IMR-90 (cell line): ENCODE results near the gene COX6B1. TPM values are rescaled to one million over a fixed set of nuclear protein-coding genes. Genes with fewer than 3 reads are reported as not detected.

Source experiments
- ATAC-seq: fragments of 200-7000 bp; cut with Tn5 transposase; 2 replicates; pipeline ENCODE4 v1.9.1; 2020; ENCODE audit warnings: low read depth, mild to moderate bottlenecking, moderate library complexity
- BruUV-seq: library from RNA; stranded (reverse); fragments of 400-500 nt; replicated peaks from 2 replicates; lab custom pipeline; 2021; lab: Mats Ljungman, UMichigan
- CTCF ChIA-PET: fragments of 300-600 bp; formaldehyde crosslinking; extraction: SDS; loops from one replicate; lab custom pipeline; 2021; ENCODE audit warnings: antibody characterized with exemption; lab: Yijun Ruan, JAX
- POLR2A ChIA-PET: fragments of 300-600 bp; sonication (Branson Sonifier 250); formaldehyde crosslinking; loops from one replicate; lab custom pipeline; 2022; ENCODE audit warnings: antibody characterized with exemption; ENCODE audit not compliant: unreplicated experiment; lab: Charles Lee
- DNase-seq: peaks from one replicate; pipeline ENCODE4 v3.0.0; 2013
- H2AFZ ChIP-seq: replicated peaks from 2 replicates; pipeline ENCODE3; 2013; ENCODE audit warnings: low read length, mild to moderate bottlenecking; ENCODE audit not compliant: poor library complexity
- H2AK5ac ChIP-seq: 2 replicates; pipeline ENCODE4 v1.6.1; 2013; ENCODE audit warnings: low read depth, low read length, inconsistent platforms
- H2AK9ac ChIP-seq: replicated peaks from 2 replicates; pipeline ENCODE3; 2013; ENCODE audit warnings: mild to moderate bottlenecking, low read depth, low read length, moderate library complexity; ENCODE audit not compliant: poor library complexity
- H2BK120ac ChIP-seq: 2 replicates; pipeline ENCODE4 v1.6.1; 2013; ENCODE audit warnings: low read depth, low read length, inconsistent platforms
- H2BK15ac ChIP-seq: 3 replicates; pipeline ENCODE4 v1.6.1; 2013; ENCODE audit warnings: low read depth, low read length, inconsistent platforms
- H2BK20ac ChIP-seq: 2 replicates; pipeline ENCODE4 v1.6.1; 2013; ENCODE audit warnings: low read depth, mild to moderate bottlenecking, inconsistent platforms, low read length, moderate library complexity
- H2BK5ac ChIP-seq: 2 replicates; pipeline ENCODE4 v1.6.1; 2013; ENCODE audit warnings: mild to moderate bottlenecking, low read depth, low read length, inconsistent platforms; ENCODE audit not compliant: poor library complexity, severe bottlenecking
- H3K14ac ChIP-seq: replicated peaks from 2 replicates; pipeline ENCODE4 v1.6.1; 2013; ENCODE audit warnings: low read depth, low read length, inconsistent platforms
- H3K18ac ChIP-seq: 2 replicates; pipeline ENCODE4 v1.6.1; 2013; ENCODE audit warnings: low read depth, low read length, control low read depth
- H3K23ac ChIP-seq: 2 replicates; pipeline ENCODE4 v1.6.1; 2013; ENCODE audit warnings: low read depth, low read length, inconsistent platforms
- H3K27ac ChIP-seq: 2 replicates; pipeline ENCODE4 v1.5.1; 2013; ENCODE audit warnings: mild to moderate bottlenecking, control low read depth, low read length; ENCODE audit not compliant: insufficient read depth
- H3K27me3 ChIP-seq: 2 replicates; pipeline ENCODE4 v1.6.1; 2013; ENCODE audit warnings: low read length; ENCODE audit not compliant: control insufficient read depth, insufficient read depth
- H3K36me3 ChIP-seq: 2 replicates; pipeline ENCODE4 v1.6.1; 2013; ENCODE audit warnings: low read length, mixed read lengths; ENCODE audit not compliant: control insufficient read depth, insufficient read depth
- H3K4ac ChIP-seq: 2 replicates; pipeline ENCODE4 v1.6.1; 2013; ENCODE audit warnings: low read depth, low read length, inconsistent platforms
- H3K4me1 ChIP-seq: 2 replicates; pipeline ENCODE4 v1.6.1; 2013; ENCODE audit warnings: low read length, mixed read lengths; ENCODE audit not compliant: control insufficient read depth, insufficient read depth
- H3K4me2 ChIP-seq: 2 replicates; pipeline ENCODE4 v1.6.1; 2013; ENCODE audit warnings: low read depth, mild to moderate bottlenecking, control low read depth, low read length, moderate library complexity
- H3K4me3 ChIP-seq: 2 replicates; pipeline ENCODE4 v1.5.1; 2013; ENCODE audit warnings: low read depth, mild to moderate bottlenecking, control low read depth, low read length, moderate library complexity; ENCODE audit not compliant: insufficient read depth
- H3K56ac ChIP-seq: 2 replicates; pipeline ENCODE4 v1.6.1; 2013; ENCODE audit warnings: low read length, inconsistent platforms; ENCODE audit not compliant: insufficient read depth; ENCODE audit errors: extremely low read depth
- H3K79me1 ChIP-seq, 2 experiments: 2 replicates each; pipeline ENCODE4 v1.6.1; 2013; ENCODE audit warnings: low read length in 2 of 2, inconsistent platforms in 1 of 2, low read depth in 1 of 2
- H3K9ac ChIP-seq: 2 replicates; pipeline ENCODE4 v1.6.1; 2013; ENCODE audit warnings: low read depth, low read length, control low read depth
- H3K9me1 ChIP-seq: 2 replicates; pipeline ENCODE4 v1.6.1; 2013; ENCODE audit warnings: low read length, inconsistent platforms; ENCODE audit not compliant: insufficient read depth
- H3K9me3 ChIP-seq: 2 replicates; pipeline ENCODE4 v1.6.1; 2013; ENCODE audit warnings: low read length; ENCODE audit not compliant: control insufficient read depth, insufficient read depth
- H4K20me1 ChIP-seq: 2 replicates; pipeline ENCODE4 v1.6.1; 2013; ENCODE audit warnings: low read length, inconsistent platforms; ENCODE audit not compliant: insufficient read depth
- H4K5ac ChIP-seq: 2 replicates; pipeline ENCODE4 v1.6.1; 2013; ENCODE audit warnings: mild to moderate bottlenecking, low read depth, low read length, control low read depth
- H4K8ac ChIP-seq, 2 experiments: 2 replicates each; pipeline ENCODE4 v1.6.1; 2013; ENCODE audit warnings: low read depth in 2 of 2, low read length in 2 of 2, control low read depth in 1 of 2, inconsistent platforms in 1 of 2
- H4K91ac ChIP-seq: 2 replicates; pipeline ENCODE4 v1.6.1; 2013; ENCODE audit warnings: low read depth, low read length, inconsistent platforms; ENCODE audit not compliant: insufficient read depth
- BHLHE40 ChIP-seq: fragments of 150-350 bp; IDR thresholded peaks from 2 replicates; pipeline ENCODE4 v1.6.1; 2016; ENCODE audit warnings: mild to moderate bottlenecking, low read depth, low read length
- CEBPB ChIP-seq: IDR thresholded peaks from 2 replicates; pipeline ENCODE4 v1.6.1; 2012; ENCODE audit warnings: low read depth, low read length, improper control_type of control experiment
- CHD1 ChIP-seq: IDR thresholded peaks from 2 replicates; pipeline ENCODE4 v1.6.1; 2012; ENCODE audit warnings: low read depth, low read length, improper control_type of control experiment
- NFE2L2 ChIP-seq: fragments of 150-350 bp; IDR thresholded peaks from 2 replicates; pipeline ENCODE4 v1.6.1; 2016; ENCODE audit warnings: low read depth, mild to moderate bottlenecking, low read length
- POLR2A ChIP-seq: IDR thresholded peaks from 2 replicates; pipeline ENCODE4 v1.6.1; 2012; ENCODE audit warnings: mild to moderate bottlenecking, low read depth, low read length
- WGBS, 2 experiments: methylation state at CpG; one replicate each; pipeline versions ENCODE4 v1.1.5 to v1.1.7; 2013; ENCODE audit warnings: missing lambda C conversion rate in 2 of 2; ENCODE audit not compliant: insufficient read length in 1 of 2; ENCODE audit errors: extremely low coverage in 2 of 2; 5-methylcytosine and 5-hydroxymethylcytosine counted together
- dilution Hi-C: fragments of 300-500 bp; cut with HindIII; formaldehyde crosslinking; loops from one replicate; pipeline ENCODE4 v1.14.3; 2018; ENCODE audit warnings: low sequenced_read_pairs; ENCODE audit not compliant: unreplicated experiment
- in situ Hi-C: fragments of 300-500 bp; cut with MboI; formaldehyde crosslinking; loops from 3 replicates; pipeline ENCODE4 v1.14.3; 2019; ENCODE audit warnings: low sequenced_read_pairs, inconsistent platforms, mixed read lengths
- intact Hi-C: fragments of 100-400 bp; cut with micrococcal nuclease; formaldehyde crosslinking; loops from 2 replicates; pipeline ENCODE4 v1.10.0; 2022
- polyA plus RNA-seq, 3 experiments: library from polyadenylated mRNA; depleted of rRNA; stranded (reverse); fragments of >200 nt; gene quantifications; 2 replicates each; pipeline ENCODE4 v1.2.3, GENCODE V29; 2012; ENCODE audit warnings: low replicate concordance in 1 of 3
- total RNA-seq: library from RNA; depleted of rRNA; stranded (reverse); fragments of >200 nt; gene quantifications from 2 replicates; pipeline ENCODE4 v1.2.3, GENCODE V29; 2012
- TF ChIP-seq, protein P1 (sequence below): fragments of 150-350 bp; IDR thresholded peaks from 2 replicates; pipeline ENCODE4 v1.6.1; 2017; ENCODE audit warnings: mild to moderate bottlenecking, antibody characterized with exemption, low read length, low read depth
- TF ChIP-seq, protein P2 (sequence below): conservative IDR thresholded peaks from 2 replicates; pipeline ENCODE4 v1.5.1; 2012; ENCODE audit warnings: mild to moderate bottlenecking, low read depth, low read length, improper control_type of control experiment

Gene COX6B1
- total and polyA plus RNA-seq, 2 of the 4 experiments (the other 2 are of a cell fraction), result 914 to 983 TPM

DNA sequence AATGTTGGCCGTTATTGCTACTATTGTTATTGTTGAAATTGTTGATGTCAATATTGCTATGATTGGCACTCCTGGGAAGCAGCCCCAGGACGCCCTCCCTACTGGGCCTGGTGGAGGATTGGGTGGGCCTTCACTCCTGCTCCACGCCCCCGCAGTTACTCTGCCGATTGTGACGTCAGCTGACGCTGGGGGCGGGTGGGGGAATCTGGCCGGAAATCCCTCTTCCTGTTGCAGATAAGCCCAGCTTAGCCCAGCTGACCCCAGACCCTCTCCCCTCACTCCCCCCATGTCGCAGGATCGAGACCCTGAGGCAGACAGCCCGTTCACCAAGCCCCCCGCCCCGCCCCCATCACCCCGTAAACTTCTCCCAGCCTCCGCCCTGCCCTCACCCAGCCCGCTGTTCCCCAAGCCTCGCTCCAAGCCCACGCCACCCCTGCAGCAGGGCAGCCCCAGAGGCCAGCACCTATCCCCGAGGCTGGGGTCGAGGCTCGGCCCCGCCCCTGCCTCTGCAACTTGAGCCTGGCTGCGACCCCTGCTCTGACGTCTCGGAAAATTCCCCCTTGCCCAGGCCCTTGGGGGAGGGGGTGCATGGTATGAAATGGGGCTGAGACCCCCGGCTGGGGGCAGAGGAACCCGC, 6.5 kb upstream of the COX6B1 start, which contains the start of gene ETV2 (continued):
- no peak for TF ChIP-seq NFE2L2

DNA sequence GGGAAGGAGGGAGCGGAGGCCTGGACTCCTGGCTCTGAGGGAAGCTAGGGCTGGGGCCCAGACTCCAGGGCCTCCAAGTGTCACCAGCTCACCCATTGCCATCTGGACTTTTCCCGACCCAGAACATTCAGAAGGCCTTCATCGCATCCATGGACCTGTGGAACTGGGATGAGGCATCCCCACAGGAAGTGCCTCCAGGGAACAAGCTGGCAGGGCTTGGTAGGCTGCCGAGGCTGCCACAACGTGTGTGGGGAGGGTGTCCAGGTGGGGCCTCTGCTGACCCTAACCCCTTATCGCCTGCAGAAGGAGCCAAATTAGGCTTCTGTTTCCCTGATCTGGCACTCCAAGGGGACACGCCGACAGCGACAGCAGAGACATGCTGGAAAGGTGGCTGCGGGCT, 5.8 kb upstream of the COX6B1 start:
- Histone ChIP-seq H3K36me3 (peaks cover 8% of the 10 kb centered on the region), H3K4ac (peak overlapping the region; percentile 16; the same call in 1 of the 2 replicates), H3K23ac (no peak overlapping the region), H3K27me3 (no peaks in the 10 kb centered on the region), H2BK120ac (no peak overlapping the region; the same call in 1 of the 2 replicates), H2BK20ac (peak overlapping the region; percentile 25; the same call in 1 of the 2 replicates), H3K56ac (no peak overlapping the region), H4K5ac (peak overlapping the region; percentile 1; the same call in 1 of the 2 replicates), H4K20me1 (peaks cover 5% of the 10 kb centered on the region), H2BK5ac (no peak overlapping the region), H3K14ac (no peak overlapping the region), H3K9me3 (no peaks in the 10 kb centered on the region), H3K9me1 (peaks cover 23% of the 10 kb centered on the region), H2AFZ (peak overlapping the region; percentile 16), H3K9ac (no peak overlapping the region), H2AK9ac (peak overlapping the region; percentile 90), H4K8ac (peak overlapping the region; percentile 23 to 47; a peak in 2 of 4 replicates), H3K4me1 (peaks cover 9% of the 10 kb centered on the region), H3K4me2 (no peak overlapping the region), H4K91ac (no peak overlapping the region), H3K4me3 (no peak overlapping the region), H3K18ac (no peak overlapping the region), H3K79me1 (peaks cover 0 to 5% of the 10 kb centered on the region in 2 experiments; a peak in 1 of 4 replicates), H2BK15ac (no peak overlapping the region), H3K27ac (no peak overlapping the region), H2AK5ac (peak overlapping the region; percentile 69)
- ChIA-PET CTCF (no interaction called here), POLR2A (no interaction called here)
- DNase-seq, result no peak
- no TSS peak for BruUV-seq
- dilution Hi-C loops, result no loop called here
- TF ChIP-seq POLR2A (no peak), BHLHE40 (no peak), CEBPB (no peak), NFE2L2 (no peak), CHD1 (no peak)
- TF ChIP-seq, protein P1, sequence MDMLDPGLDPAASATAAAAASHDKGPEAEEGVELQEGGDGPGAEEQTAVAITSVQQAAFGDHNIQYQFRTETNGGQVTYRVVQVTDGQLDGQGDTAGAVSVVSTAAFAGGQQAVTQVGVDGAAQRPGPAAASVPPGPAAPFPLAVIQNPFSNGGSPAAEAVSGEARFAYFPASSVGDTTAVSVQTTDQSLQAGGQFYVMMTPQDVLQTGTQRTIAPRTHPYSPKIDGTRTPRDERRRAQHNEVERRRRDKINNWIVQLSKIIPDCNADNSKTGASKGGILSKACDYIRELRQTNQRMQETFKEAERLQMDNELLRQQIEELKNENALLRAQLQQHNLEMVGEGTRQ, result no peak
- TF ChIP-seq, protein P2, sequence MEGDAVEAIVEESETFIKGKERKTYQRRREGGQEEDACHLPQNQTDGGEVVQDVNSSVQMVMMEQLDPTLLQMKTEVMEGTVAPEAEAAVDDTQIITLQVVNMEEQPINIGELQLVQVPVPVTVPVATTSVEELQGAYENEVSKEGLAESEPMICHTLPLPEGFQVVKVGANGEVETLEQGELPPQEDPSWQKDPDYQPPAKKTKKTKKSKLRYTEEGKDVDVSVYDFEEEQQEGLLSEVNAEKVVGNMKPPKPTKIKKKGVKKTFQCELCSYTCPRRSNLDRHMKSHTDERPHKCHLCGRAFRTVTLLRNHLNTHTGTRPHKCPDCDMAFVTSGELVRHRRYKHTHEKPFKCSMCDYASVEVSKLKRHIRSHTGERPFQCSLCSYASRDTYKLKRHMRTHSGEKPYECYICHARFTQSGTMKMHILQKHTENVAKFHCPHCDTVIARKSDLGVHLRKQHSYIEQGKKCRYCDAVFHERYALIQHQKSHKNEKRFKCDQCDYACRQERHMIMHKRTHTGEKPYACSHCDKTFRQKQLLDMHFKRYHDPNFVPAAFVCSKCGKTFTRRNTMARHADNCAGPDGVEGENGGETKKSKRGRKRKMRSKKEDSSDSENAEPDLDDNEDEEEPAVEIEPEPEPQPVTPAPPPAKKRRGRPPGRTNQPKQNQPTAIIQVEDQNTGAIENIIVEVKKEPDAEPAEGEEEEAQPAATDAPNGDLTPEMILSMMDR, result no peak
- 100% methylated on average over 4 of the region's 10 CpGs; no CpG with 5 or more reads in 1 of the 2 experiments for WGBS, 2 experiments
- no peak for ATAC-seq
- in situ Hi-C loops, result no loop called here
- intact Hi-C loops, result no loop called here
